T-helper 1 cell treated with Interleukin-12 subunit alpha and Interleukin-12 subunit beta and Interleukin-4 antibody, amounts not matched to agents 30 μg/mL and 1 μg/mL, for 36 hours (primary cell): ENCODE data around the gene BLZF1.
"Not testable (repeated sequence)": the region's sequence is repeated elsewhere in the genome, so short reads cannot be mapped to it uniquely, and the experiment has no call there.

ENCODE experiments used
- H3K27ac Mint-ChIP-seq: one replicate; pipeline ENCODE4 v1.8.0; 2021; ENCODE audit warnings: mild to moderate bottlenecking, mixed read lengths
- H3K27me3 Mint-ChIP-seq: one replicate; pipeline ENCODE4 v1.8.0; 2021; ENCODE audit warnings: low read depth, mixed read lengths
- H3K36me3 Mint-ChIP-seq: one replicate; pipeline ENCODE4 v1.8.0; 2021; ENCODE audit warnings: low read depth, mixed read lengths
- H3K4me1 Mint-ChIP-seq: one replicate; pipeline ENCODE4 v1.8.0; 2021; ENCODE audit warnings: low read depth, mixed read lengths
- H3K4me3 Mint-ChIP-seq: one replicate; pipeline ENCODE4 v1.8.0; 2021; ENCODE audit warnings: mild to moderate bottlenecking, moderate library complexity, mixed read lengths
- H3K9me3 Mint-ChIP-seq: one replicate; pipeline ENCODE4 v1.8.0; 2021; ENCODE audit warnings: mixed read lengths

BLZF1 gene

GRCh38 chr1:169367686-169368405 is at the start of gene BLZF1, which contains the start of gene NME7:
Gene BLZF1 (plus strand): TSS chr1:169368195. CDS start chr1:169369523, 1,328 bp downstream.
Gene NME7 (minus strand): TSS chr1:169367797. CDS start chr1:169367710, 87 bp downstream.
- H3K36me3 Mint-ChIP-seq, result peaks cover 20% of the 10 kb centered on the region
- no peak within 1 kb of the TSS for H3K27ac Mint-ChIP-seq
- H3K4me3 Mint-ChIP-seq, result no peak within 1 kb of the TSS
- H3K27me3 Mint-ChIP-seq, result no peaks in the 10 kb centered on the region
- H3K4me1 Mint-ChIP-seq, result peaks cover 29% of the 10 kb centered on the region
- H3K9me3 Mint-ChIP-seq, result no peaks in the 10 kb centered on the region

- no peaks in the 10 kb centered on the region for H3K4me1 Mint-ChIP-seq
- no peaks in the 10 kb centered on the region for H3K27me3 Mint-ChIP-seq
- H3K36me3 Mint-ChIP-seq, result peaks cover 4% of the 10 kb centered on the region
- no peaks in the 10 kb centered on the region for H3K9me3 Mint-ChIP-seq
- no peak overlapping the region for H3K4me3 Mint-ChIP-seq
- H3K27ac Mint-ChIP-seq, result no peak overlapping the region
Measured at GRCh38 chr1:169318536-169319244, 49.3 kb upstream of the BLZF1 start.

GRCh38 chr1:169321539-169321938 is 46.5 kb upstream of the BLZF1 start:
- H3K4me3 Mint-ChIP-seq, result no peak overlapping the region
- no peak overlapping the region for H3K27ac Mint-ChIP-seq
- H3K27me3 Mint-ChIP-seq, result no peaks in the 10 kb centered on the region
- H3K4me1 Mint-ChIP-seq, result no peaks in the 10 kb centered on the region
- no peaks in the 10 kb centered on the region for H3K9me3 Mint-ChIP-seq
- H3K36me3 Mint-ChIP-seq, result peaks cover 4% of the 10 kb centered on the region

GRCh38 chr1:169322138-169322537 is 45.9 kb upstream of the BLZF1 start:
- Mint-ChIP-seq H3K4me3 (no peak overlapping the region), H3K27ac (no peak overlapping the region), H3K9me3 (no peaks in the 10 kb centered on the region), H3K27me3 (no peaks in the 10 kb centered on the region), H3K4me1 (no peaks in the 10 kb centered on the region), H3K36me3 (peaks cover 4% of the 10 kb centered on the region)

- H3K4me3 Mint-ChIP-seq, result no peak overlapping the region
- peaks cover 1% of the 10 kb centered on the region for H3K4me1 Mint-ChIP-seq
- no peak overlapping the region for H3K27ac Mint-ChIP-seq
- peaks cover 12% of the 10 kb centered on the region for H3K36me3 Mint-ChIP-seq
- peaks cover 11% of the 10 kb centered on the region for H3K9me3 Mint-ChIP-seq
- no peaks in the 10 kb centered on the region for H3K27me3 Mint-ChIP-seq
Measured at GRCh38 chr1:169325117-169325516, 42.9 kb upstream of the BLZF1 start.

GRCh38 chr1:169326261-169326955 is 41.6 kb upstream of the BLZF1 start:
- no peak overlapping the region for H3K4me3 Mint-ChIP-seq
- peaks cover 15% of the 10 kb centered on the region for H3K9me3 Mint-ChIP-seq
- H3K27me3 Mint-ChIP-seq, result no peaks in the 10 kb centered on the region
- H3K4me1 Mint-ChIP-seq, result peaks cover 1% of the 10 kb centered on the region
- no peak overlapping the region for H3K27ac Mint-ChIP-seq
- peaks cover 12% of the 10 kb centered on the region for H3K36me3 Mint-ChIP-seq

- Mint-ChIP-seq H3K4me1 (peaks cover 1% of the 10 kb centered on the region), H3K27me3 (no peaks in the 10 kb centered on the region), H3K27ac (no peak overlapping the region), H3K4me3 (no peak overlapping the region), H3K9me3 (peaks cover 15% of the 10 kb centered on the region), H3K36me3 (peaks cover 12% of the 10 kb centered on the region)
Measured at GRCh38 chr1:169326956-169327268, 41.1 kb upstream of the BLZF1 start.

- H3K36me3 Mint-ChIP-seq, result peaks cover 11% of the 10 kb centered on the region
- H3K27me3 Mint-ChIP-seq, result no peaks in the 10 kb centered on the region
- H3K4me1 Mint-ChIP-seq, result peaks cover 2% of the 10 kb centered on the region
- H3K9me3 Mint-ChIP-seq, result peaks cover 15% of the 10 kb centered on the region
- H3K27ac Mint-ChIP-seq, result no peak overlapping the region
- H3K4me3 Mint-ChIP-seq, result no peak overlapping the region
Measured at GRCh38 chr1:169327875-169328274, 40.1 kb upstream of the BLZF1 start.

GRCh38 chr1:169329383-169329782 is 38.6 kb upstream of the BLZF1 start:
- Mint-ChIP-seq H3K27ac (no peak overlapping the region), H3K4me1 (peaks cover 5% of the 10 kb centered on the region), H3K27me3 (no peaks in the 10 kb centered on the region), H3K36me3 (peaks cover 11% of the 10 kb centered on the region), H3K9me3 (peaks cover 15% of the 10 kb centered on the region), H3K4me3 (no peak overlapping the region)

- H3K36me3 Mint-ChIP-seq, result peaks cover 12% of the 10 kb centered on the region
- peaks cover 15% of the 10 kb centered on the region for H3K9me3 Mint-ChIP-seq
- no peak overlapping the region for H3K27ac Mint-ChIP-seq
- H3K27me3 Mint-ChIP-seq, result no peaks in the 10 kb centered on the region
- H3K4me3 Mint-ChIP-seq, result no peak overlapping the region
- peaks cover 5% of the 10 kb centered on the region for H3K4me1 Mint-ChIP-seq
Measured at GRCh38 chr1:169330927-169331326, 37.1 kb upstream of the BLZF1 start.

- H3K4me3 Mint-ChIP-seq, H3K4me1 Mint-ChIP-seq, H3K27ac Mint-ChIP-seq, H3K27me3 Mint-ChIP-seq: not testable (repeated sequence)
- Mint-ChIP-seq H3K9me3 (peaks cover 11% of the 10 kb centered on the region), H3K36me3 (peaks cover 11% of the 10 kb centered on the region)
Measured at GRCh38 chr1:169334727-169335126, 33.3 kb upstream of the BLZF1 start.

GRCh38 chr1:169336947-169337715 is 30.9 kb upstream of the BLZF1 start:
- not testable (repeated sequence) for H3K4me3 Mint-ChIP-seq, H3K27me3 Mint-ChIP-seq

GRCh38 chr1:169338617-169339016 is 29.4 kb upstream of the BLZF1 start:
- Mint-ChIP-seq H3K27me3 (no peaks in the 10 kb centered on the region), H3K36me3 (peaks cover 18% of the 10 kb centered on the region), H3K4me3 (no peak overlapping the region), H3K9me3 (peaks cover 17% of the 10 kb centered on the region), H3K4me1 (peaks cover 7% of the 10 kb centered on the region), H3K27ac (no peak overlapping the region)

More at GRCh38 chr1:169336947-169337715, 30.9 kb upstream of the BLZF1 start:
- peaks cover 17% of the 10 kb centered on the region for H3K9me3 Mint-ChIP-seq
- H3K36me3 Mint-ChIP-seq, result peaks cover 20% of the 10 kb centered on the region
- H3K4me1 Mint-ChIP-seq, result peaks cover 10% of the 10 kb centered on the region
- not testable (repeated sequence) for H3K27ac Mint-ChIP-seq

GRCh38 chr1:169339773-169340172 is 28.2 kb upstream of the BLZF1 start:
- peaks cover 17% of the 10 kb centered on the region for H3K9me3 Mint-ChIP-seq
- H3K4me1 Mint-ChIP-seq, result peaks cover 7% of the 10 kb centered on the region
- H3K27me3 Mint-ChIP-seq, result no peaks in the 10 kb centered on the region
- peaks cover 17% of the 10 kb centered on the region for H3K36me3 Mint-ChIP-seq
- no peak overlapping the region for H3K4me3 Mint-ChIP-seq
- H3K27ac Mint-ChIP-seq, result peak overlapping the region; percentile 34
